ENCODE measurements around the gene PRR7. TPM values are rescaled to one million over a fixed set of nuclear protein-coding genes. Genes with fewer than 3 reads are reported as not detected.

Gene PRR7
- total RNA-seq, 2 donors from 2014 or later: 0.90 to 1.1 TPM

GRCh38 chr5:177439518-177440053 is 7.0 kb upstream of the PRR7 start:
- no peak for TF ChIP-seq CTCF (IDR thresholded peaks at IDR 0.05)
- Histone ChIP-seq H3K9me3 (no peaks in the 10 kb centered on the region), H3K4me3 (no peak overlapping the region), H3K36me3 (peaks cover 44% of the 10 kb centered on the region), H3K27me3 (no peaks in the 10 kb centered on the region), H3K27ac (no peak overlapping the region), H3K4me1 (no peaks in the 10 kb centered on the region)
- no peak for DNase-seq (ENCODE audit: low spot score)

- H3K36me3 ChIP-seq: peaks cover 36% of the 10 kb centered on the region
- H3K27ac ChIP-seq: no peak overlapping the region
Observed at GRCh38 chr5:177440211-177440989, 6.2 kb upstream of the PRR7 start.

GRCh38 chr5:177440990-177441780 is 5.4 kb upstream of the PRR7 start:
- peaks cover 0 to 6% of the 10 kb centered on the region in 2 donors for H3K4me1 ChIP-seq
- peaks cover 28% of the 10 kb centered on the region for H3K36me3 ChIP-seq
- no peak for TF ChIP-seq CTCF (IDR thresholded peaks at IDR 0.05)
- no peak for DNase-seq (ENCODE audit: low spot score)
- no peak overlapping the region for H3K27ac ChIP-seq
- H3K4me3 ChIP-seq: no peak overlapping the region
- H3K27me3 ChIP-seq: no peaks in the 10 kb centered on the region
- H3K9me3 ChIP-seq: no peaks in the 10 kb centered on the region

More at GRCh38 chr5:177440211-177440989, 6.2 kb upstream of the PRR7 start:
- no peaks in the 10 kb centered on the region for H3K4me1 ChIP-seq
- DNase-seq (ENCODE audit: low spot score): no peak
- H3K9me3 ChIP-seq: no peaks in the 10 kb centered on the region
- TF ChIP-seq CTCF (IDR thresholded peaks at IDR 0.05): no peak
- no peaks in the 10 kb centered on the region for H3K27me3 ChIP-seq
- H3K4me3 ChIP-seq: no peak overlapping the region

GRCh38 chr5:177442066-177442826 is 4.4 kb upstream of the PRR7 start:
- Histone ChIP-seq H3K9me3 (no peaks in the 10 kb centered on the region), H3K4me3 (no peak overlapping the region), H3K27me3 (no peaks in the 10 kb centered on the region), H3K4me1 (peaks cover 0 to 13% of the 10 kb centered on the region in 2 donors), H3K27ac (no peak overlapping the region), H3K36me3 (peaks cover 19% of the 10 kb centered on the region)
- DNase-seq (ENCODE audit: low spot score): no peak
- TF ChIP-seq CTCF (IDR thresholded peaks at IDR 0.05): no peak

- Histone ChIP-seq H3K27me3 (no peaks in the 10 kb centered on the region), H3K9me3 (no peaks in the 10 kb centered on the region), H3K36me3 (peaks cover 8% of the 10 kb centered on the region), H3K4me3 (no peak overlapping the region), H3K4me1 (peaks cover 0 to 24% of the 10 kb centered on the region in 2 donors), H3K27ac (no peak overlapping the region)
- no peak for DNase-seq (ENCODE audit: low spot score)
- TF ChIP-seq CTCF (IDR thresholded peaks at IDR 0.05): no peak
Observed at GRCh38 chr5:177443144-177443983, 3.2 kb upstream of the PRR7 start.

Data from right atrium auricular region (tissue), 2 donors.